GM19193 (cell line): ENCODE results near the gene SNED1.

Experiments
- POLR2A ChIP-seq: IDR thresholded peaks from 4 replicates; pipeline ENCODE4 v1.6.1; 2011; ENCODE audit not compliant: insufficient read depth, insufficient read length; ENCODE audit errors: extremely low read depth

SNED1 gene

DNA sequence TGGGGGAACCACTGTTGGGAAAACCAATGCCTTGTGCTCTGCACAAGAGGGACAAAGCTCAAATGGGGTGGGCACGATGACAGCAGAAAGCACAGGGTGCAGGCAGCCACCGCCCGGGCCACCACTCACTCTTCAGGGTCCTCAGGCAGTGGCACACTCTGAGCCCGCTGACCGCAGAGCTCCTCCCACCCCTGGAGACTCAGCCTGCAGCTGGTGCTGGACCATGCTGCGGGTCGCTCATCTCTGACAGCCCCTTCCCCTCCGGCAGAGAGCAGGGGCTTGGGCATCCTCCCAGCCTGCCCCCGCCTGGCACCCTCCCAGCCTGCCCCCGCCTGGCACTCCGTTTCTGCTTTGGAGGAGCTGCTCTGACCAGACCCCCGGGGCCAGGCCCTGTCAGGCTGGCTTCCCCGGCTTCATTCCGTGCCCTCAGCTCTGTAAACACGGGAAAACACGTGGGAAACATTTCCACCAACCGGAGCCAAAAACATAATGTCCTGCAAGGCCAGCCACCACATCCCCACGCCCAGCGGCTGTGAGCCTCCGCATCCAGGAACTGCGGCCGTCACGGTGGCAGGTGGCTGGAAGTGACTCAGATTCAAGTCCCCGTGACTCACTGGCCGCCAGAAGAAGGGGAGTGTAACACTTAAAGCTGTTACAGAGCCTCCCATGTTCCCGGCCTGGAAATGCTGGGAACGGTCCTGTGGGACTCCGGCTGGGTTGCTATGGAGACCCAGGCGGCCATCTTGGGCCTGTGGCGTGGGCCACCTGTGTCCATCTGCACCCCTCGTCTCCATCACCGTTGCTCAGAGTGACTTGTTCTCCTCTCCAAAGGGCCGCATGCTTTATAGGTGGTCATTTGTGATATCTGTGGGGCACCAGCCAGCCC lies 6.8 kb upstream of the SNED1 start:
- no peak for TF ChIP-seq POLR2A

DNA sequence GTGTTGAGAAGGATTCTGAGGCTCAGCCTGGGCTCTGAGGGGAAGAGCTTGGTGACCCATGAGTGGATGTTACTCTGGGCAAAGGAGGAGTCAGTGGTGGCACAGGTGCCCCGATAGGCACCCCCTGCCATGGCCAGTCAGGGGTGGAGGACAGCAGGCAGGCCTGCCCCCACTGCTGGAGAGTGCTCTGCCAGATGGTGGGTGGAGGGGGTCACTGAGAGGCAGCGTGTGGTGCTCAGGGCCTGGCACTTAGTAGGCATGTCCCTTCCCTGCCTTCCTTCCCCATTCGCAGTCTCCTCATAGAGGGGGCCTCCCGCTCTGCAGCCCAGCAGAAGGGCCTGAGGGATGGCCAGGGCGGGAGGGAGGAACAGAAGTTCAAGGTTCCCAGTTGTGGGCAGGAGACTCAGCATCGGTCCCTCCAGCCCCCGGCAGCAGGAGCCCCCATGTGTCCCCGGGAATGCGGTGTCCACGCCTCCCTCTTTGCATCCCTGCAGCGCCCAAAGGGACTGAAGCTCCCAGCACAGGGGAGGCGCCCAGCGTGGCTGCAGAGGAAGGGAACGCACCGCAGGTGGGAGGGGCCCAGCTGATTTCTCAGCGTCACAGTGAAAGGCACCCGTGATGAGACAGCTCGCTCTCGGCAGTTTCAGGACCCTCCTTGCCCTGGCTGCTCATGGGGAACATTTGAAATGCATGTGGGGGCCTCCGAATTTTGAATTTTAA lies 5.7 kb upstream of the SNED1 start:
- no peak for TF ChIP-seq POLR2A

DNA sequence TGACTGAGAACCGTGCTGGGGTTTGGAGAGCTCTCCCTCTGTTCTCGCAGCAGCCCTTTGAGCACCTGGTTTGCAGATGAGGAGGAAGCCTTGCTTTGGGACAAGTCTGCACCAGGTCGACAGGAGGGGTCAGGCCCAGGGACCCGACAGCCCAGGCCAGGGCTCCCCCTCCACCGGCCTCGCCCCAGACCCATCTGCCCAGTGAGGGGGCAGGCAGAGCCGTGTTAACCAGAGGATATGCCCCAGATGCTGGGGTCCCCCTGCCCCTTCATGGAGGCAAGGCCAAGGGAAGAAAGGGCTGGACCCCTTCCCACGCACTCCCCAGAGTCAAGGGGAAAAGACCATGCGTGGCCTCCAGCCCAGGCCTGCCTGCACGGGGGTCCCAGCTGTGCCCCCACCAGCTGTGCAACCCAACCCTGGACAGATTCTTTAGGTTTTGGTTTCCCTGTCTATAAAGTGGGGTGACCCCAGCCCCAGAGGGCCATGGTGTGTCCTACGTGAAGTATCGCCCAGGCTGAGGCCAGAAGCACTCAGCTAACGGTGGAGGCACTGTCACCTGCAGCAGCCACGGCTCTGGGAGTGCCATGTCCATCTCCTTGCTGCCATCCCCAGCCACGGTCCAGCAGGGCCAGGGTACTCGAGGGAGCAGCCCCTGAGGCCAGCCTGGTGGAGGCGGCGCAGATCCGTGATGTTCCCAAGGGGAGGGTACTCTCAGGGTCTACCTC lies 4.8 kb upstream of the SNED1 start:
- no peak for TF ChIP-seq POLR2A

DNA sequence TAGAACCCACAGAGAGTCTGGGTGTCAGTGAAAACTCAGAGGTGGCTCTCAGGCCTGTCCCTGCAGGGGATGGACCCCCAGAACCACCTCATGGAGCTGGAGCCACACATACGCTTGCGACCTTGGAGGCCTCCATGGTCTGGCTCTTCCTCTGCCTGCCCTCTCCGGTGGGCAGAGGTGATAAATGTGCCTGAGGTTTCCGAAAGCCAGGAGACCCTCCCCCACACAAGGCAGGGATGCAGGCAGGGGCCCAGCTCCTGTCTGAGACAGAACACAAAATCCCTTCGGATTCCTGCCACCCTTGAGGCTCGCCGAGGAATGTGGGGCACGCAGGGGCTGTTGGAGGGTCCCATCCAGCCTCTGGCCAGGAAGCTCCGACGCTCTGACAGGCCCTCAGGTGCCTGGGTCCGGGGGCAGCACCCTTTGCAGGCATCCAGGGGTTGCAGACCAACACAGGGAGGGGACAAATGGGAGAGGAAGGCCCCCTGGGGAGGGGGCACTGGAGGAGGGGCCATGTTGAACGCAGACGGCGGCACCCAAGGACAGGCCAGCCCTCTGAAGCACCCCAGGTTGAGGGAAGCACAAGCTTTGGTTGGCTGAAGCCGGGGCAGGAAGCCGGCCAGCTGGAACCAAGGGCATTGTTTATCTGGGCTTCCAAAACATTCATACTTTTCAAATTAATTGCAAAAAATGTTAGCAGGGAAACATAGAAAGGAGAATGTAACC lies 4.1 kb upstream of the SNED1 start:
- no peak for TF ChIP-seq POLR2A

DNA sequence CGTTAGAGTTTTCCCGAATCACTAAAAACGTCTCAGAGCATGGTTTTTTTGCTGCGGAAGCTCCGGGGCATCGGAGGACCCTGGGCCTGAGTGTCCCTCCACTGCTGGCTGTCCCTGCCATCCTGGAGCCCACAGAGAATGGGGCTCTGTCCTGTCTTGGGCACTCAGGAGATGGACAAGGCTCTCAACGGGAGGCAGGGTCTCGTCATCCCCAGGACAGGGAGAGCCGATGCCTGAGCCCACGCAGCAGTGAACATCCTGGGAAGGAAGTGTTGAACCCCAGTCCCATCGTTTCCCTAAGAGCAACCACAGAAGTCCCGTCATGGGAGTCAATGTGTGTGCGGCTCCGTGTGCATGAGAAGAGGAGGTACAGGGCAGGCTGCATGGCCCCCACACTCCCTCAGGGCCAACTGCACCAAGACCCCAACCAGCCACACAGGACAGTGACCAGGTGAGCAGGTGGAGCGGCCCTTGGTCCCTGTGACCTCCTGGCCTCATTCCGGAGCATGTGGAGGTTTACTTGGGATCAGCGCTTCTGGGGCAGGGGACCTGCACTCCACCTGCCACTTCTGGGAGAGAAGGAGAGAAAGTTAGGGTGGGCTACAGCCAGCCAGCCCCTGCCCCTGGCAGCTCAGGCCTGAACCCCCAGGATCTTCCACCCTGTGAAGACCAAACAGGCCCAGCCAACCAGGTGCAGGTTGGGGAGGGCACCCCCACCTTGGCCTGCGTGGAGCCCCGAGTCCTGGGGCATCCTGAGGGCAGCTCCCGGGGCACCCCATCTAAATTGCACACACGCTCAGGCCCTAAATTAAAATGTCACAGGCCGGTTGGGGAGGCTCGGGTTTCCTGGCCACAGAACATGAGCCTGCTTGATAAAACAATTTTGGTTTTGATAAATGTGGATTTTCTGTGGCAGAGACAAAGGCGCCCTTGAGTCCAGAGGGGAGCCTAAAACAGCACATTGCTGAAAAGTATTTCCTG lies 3.1 kb upstream of the SNED1 start:
- no peak for TF ChIP-seq POLR2A

DNA sequence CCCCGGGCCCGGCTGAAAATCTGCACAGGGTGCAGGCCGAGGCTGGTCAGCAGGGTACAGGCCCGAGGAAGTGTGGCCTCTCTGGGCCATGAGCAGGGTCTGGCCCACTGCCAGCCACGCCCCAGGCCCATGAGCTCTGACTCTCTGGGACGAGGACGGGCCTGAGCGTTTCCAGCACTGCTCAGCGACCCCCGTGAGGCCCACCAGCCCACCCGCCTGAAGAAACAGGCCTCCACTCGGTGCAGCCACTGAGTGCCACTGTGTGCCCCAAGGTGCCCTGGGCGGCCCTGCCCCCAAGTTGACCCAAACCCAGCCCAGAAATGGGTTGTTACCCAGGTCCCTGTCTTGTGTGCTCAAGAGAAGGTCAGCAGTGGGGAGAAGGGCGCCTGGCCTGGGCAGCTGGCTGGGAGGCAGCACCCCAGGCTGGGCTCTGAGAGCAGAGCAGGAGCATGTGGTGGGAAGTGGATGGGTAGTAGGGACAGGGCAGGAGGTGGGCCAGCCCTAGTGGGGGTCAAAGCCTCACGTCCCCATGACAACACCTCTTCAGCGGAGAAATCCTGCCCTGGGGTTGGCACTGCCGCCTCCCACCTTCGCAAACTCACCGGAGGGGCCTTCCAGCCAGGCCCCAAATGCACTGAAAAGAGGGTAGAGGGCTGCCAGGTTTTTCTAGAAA lies 2.1 kb upstream of the SNED1 start:
- TF ChIP-seq POLR2A, result no peak

DNA sequence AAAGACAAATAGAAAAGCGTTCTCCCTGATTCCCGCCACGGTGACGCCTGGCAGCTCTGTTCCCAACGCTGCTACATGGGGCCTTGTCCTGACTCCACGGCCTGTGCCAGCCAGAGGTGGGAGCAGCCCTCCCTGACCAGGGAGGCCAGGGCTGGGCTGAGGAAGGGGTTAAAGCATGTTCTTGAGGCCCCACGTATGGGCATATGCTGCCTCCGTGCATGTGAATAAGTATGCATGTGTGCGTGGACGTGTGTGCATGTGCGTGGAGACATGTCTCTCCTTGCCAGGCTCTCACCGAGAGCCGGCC lies 1.6 kb upstream of the SNED1 start:
- TF ChIP-seq POLR2A, result no peak

DNA sequence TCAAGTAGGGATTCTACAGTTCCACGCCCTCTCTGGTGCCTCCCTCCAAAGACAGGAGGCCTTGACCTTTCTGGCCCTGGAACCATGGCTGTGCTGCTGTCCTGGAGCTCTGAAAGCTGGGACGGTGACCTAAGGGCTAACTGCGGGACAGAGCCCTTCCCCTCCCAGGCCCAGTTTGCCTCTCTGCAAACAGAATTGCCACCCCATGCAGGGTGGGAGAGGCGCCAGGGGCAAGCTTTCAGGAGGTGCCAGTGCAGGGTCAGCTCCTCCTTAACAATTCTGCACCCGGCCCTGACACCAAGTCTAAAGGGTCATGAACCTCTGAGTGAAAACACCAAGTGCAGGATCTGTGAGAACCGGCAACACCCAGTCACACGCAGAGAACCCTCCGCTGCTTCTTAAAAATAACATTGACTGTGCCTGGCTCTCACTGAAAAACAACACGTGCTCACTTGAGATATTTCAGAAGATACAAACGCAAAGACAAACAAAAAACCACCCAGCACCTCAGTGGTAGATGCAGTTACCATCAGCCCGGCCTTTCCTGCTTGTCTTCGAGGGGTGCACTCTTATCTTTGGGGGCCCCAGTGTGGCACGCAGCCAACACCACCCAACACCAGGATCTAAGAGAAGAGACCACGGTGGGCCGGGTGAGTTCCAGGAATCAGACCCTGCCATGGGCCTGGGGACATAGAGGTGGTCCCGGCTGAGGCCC lies 1.1 kb upstream of the SNED1 start:
- no peak for TF ChIP-seq POLR2A

DNA sequence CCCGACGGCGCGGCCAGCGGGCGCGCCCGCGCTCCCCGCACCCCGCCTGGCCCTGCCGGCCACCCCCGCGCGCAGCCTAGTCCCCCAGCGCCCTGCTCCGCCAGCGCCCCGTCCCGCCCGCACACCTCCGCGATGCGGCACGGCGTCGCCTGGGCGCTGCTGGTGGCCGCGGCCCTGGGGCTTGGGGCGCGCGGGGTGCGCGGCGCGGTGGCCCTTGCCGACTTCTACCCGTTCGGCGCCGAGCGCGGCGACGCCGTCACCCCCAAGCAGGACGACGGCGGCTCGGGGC lies 232 bp downstream of the SNED1 start:
- no peak for TF ChIP-seq POLR2A

DNA sequence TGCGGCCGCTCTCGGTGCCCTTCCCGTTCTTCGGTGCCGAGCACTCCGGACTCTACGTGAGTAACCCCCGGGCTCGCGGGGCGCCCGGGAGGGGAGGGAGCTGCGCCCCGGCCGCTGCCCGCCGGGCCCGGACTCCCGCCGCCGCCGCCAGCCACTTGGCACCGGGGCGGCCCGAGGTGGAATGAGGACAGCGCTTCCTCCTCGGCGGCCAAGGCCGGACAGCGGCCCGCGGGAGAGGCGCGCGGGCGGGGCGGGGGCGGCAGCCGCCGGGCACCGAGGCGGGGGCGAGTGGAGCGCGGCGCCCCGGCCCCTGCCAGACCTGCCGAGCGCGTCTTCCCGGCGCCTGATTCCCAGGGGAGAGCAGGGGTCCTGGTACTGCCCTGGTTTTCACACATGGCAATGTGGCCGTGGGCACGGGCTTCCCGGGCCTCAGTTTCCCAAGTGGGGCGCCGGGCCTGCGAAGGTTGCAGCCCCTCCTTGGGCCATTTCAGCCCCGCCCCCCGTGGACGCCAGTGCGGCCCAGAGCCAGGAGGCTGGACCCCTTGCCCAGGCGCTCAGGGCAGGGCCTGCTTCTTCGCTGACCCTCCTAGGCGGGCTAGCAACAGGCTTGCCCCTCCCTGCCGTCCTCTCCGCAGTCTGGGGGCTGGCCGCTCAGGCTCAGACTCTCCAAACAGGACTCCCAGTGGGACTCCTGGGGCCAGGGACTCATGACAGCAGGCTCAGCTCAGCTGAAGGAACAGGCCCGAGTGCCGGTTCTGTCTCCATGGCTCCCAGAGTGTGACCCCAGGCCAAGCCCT lies 775 bp downstream of the SNED1 start:
- no peak for TF ChIP-seq POLR2A

DNA sequence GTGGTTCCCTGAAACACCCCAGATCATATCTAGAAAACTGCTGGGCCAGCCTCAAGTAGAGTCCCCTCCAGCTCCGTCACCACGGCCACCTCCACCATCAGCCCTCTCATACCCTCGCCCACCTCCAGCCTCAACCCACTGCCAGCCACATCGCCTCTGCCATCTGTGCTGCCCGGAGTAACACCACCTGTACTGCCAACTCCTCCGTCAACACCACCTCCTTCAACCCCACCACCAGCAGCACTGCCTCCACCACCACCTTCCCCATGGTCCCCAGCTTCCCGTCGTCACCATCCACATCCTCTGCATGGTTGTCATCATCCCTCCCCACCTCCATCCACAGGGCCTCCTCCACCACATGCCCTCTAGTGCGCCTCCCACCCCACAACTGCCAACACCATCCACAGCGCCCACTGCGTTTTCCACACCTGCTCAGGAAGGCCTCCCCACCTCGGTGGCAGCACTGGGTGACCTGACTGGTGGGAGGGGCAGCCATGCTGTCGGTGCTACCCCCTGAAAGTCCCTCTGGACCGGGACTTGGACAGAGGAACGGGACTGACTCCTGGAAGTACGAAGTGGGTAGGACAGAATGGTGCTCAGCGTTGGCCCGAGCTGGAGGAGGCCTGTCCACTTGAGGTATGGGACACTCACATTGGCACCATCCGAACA lies 1.6 kb downstream of the SNED1 start:
- TF ChIP-seq POLR2A, result no peak

DNA sequence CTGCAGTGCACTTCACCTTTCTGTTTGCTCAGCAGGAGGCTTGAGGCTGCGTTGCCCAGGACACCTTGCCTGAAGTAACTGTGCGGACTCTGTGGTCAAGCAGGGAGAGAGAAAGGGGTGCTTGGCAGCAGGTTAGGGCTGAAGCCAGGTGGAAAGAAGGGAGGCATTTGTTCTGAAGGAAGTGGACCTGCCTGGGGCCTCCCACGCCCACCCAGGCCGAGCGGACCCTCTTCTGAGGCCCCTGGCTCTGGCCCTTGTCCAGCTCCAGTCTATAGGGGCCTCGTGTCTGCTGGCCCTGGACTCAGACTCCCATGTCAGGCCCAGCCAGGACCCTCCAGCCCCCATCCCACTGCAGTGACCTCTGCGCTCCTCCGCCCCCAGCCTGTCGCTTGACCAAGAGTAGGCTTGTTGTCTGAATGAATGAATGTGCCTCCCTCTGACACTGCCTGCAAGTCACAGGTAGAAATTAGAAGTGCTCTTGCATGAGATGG lies 2.5 kb downstream of the SNED1 start:
- TF ChIP-seq POLR2A, result no peak
